Endothelial cell of umbilical vein (primary cell): ENCODE measurements around the gene CARMIL1.

Source experiments
- CTCF ChIP-seq, 2 donors: IDR thresholded peaks; 1 replicate in 1 of 2; 2 replicates in 1 of 2; pipeline ENCODE4 v1.5.1; 2011; ENCODE audit warnings: low read length in 2 of 2, mild to moderate bottlenecking in 2 of 2, moderate library complexity in 2 of 2, control low read depth in 1 of 2, inconsistent platforms in 1 of 2, low read depth in 1 of 2; ENCODE audit not compliant: insufficient read depth in 1 of 2; ENCODE audit errors: extremely low read depth in 1 of 2
- EZH2 ChIP-seq: IDR thresholded peaks from 2 replicates; pipeline ENCODE4 v1.6.1; 2012; ENCODE audit warnings: borderline replicate concordance, low read depth, mild to moderate bottlenecking, moderate library complexity, low read length, inconsistent platforms; ENCODE audit not compliant: severe bottlenecking
- MYC ChIP-seq: IDR thresholded peaks from one replicate; pipeline ENCODE4 v1.6.1; 2011; ENCODE audit warnings: mild to moderate bottlenecking, low read depth, low read length
- POLR2A ChIP-seq: IDR thresholded peaks from 2 replicates; pipeline ENCODE4 v1.6.1; 2012; ENCODE audit warnings: low read depth, mild to moderate bottlenecking, control low read depth, low read length
- POLR2AphosphoS5 ChIP-seq: IDR thresholded peaks from 2 replicates; pipeline ENCODE4 v1.6.1; 2012; ENCODE audit warnings: low read depth, mild to moderate bottlenecking, control low read depth, low read length, moderate library complexity; ENCODE audit not compliant: insufficient read depth

GRCh38 chr6:25504661-25505060 lies 225.5 kb downstream of the CARMIL1 start:
- TF ChIP-seq CTCF (IDR thresholded peaks at IDR 0.05; ENCODE audit: extremely low read depth in 1 of 2, insufficient read depth in 1 of 2, low read depth in 1 of 2, low read length in 2 of 2) (no peak), EZH2 (no peak), POLR2AphosphoS5 (no peak), POLR2A (no peak), MYC (no peak)
